NCI-H1436 (cell line): ENCODE measurements around the gene STXBP1.
"Not testable (repeated sequence)": the region's sequence is repeated elsewhere in the genome, so short reads cannot be mapped to it uniquely, and the experiment has no call there.

Experiments
- DNase-seq: peaks from one replicate; lab custom pipeline; 2025; lab: John Stamatoyannopoulos, UW

STXBP1 gene

GRCh38 chr9:127578627-127578951 lies 33.5 kb upstream of the STXBP1 start:
- no peak for DNase-seq

GRCh38 chr9:127578952-127579853 lies 32.9 kb upstream of the STXBP1 start:
- DNase-seq: no peak

GRCh38 chr9:127580366-127580765 lies 31.7 kb upstream of the STXBP1 start:
- DNase-seq: no peak

- DNase-seq: peak; percentile 54
Observed at GRCh38 chr9:127580879-127581475, 31.1 kb upstream of the STXBP1 start.

- DNase-seq: not testable (repeated sequence)
Observed at GRCh38 chr9:127584474-127584805, 27.6 kb upstream of the STXBP1 start.

GRCh38 chr9:127585161-127585819 lies 26.8 kb upstream of the STXBP1 start:
- no peak for DNase-seq

GRCh38 chr9:127586096-127586495 lies 26.0 kb upstream of the STXBP1 start:
- no peak for DNase-seq

- peak; percentile 74 for DNase-seq
Observed at GRCh38 chr9:127586537-127586936, 25.5 kb upstream of the STXBP1 start.

- DNase-seq: no peak
Observed at GRCh38 chr9:127587966-127588365, 24.1 kb upstream of the STXBP1 start.

GRCh38 chr9:127588740-127589506 lies 23.2 kb upstream of the STXBP1 start:
- DNase-seq: no peak

- peak; percentile 40 for DNase-seq
Observed at GRCh38 chr9:127589955-127590370, 22.1 kb upstream of the STXBP1 start.

- DNase-seq: no peak
Observed at GRCh38 chr9:127595611-127596010, 16.5 kb upstream of the STXBP1 start.

GRCh38 chr9:127598839-127599549 lies 13.1 kb upstream of the STXBP1 start:
- peak; percentile 35 for DNase-seq

- no peak for DNase-seq
Observed at GRCh38 chr9:127599550-127599891, 12.6 kb upstream of the STXBP1 start.

GRCh38 chr9:127603226-127603625 lies 8.9 kb upstream of the STXBP1 start:
- no peak for DNase-seq

GRCh38 chr9:127606043-127606442 lies 6.0 kb upstream of the STXBP1 start:
- DNase-seq: no peak

- DNase-seq: peak; percentile 91
Observed at GRCh38 chr9:127608104-127608966, 3.7 kb upstream of the STXBP1 start.

GRCh38 chr9:127611603-127611898 lies 526 bp upstream of the STXBP1 start:
- no peak for DNase-seq

GRCh38 chr9:127612939-127613582 lies 984 bp downstream of the STXBP1 start:
- peak; percentile 37 for DNase-seq

- DNase-seq: no peak
Observed at GRCh38 chr9:127613583-127613954, 1.5 kb downstream of the STXBP1 start.

GRCh38 chr9:127614961-127615360 lies 2.9 kb downstream of the STXBP1 start:
- no peak for DNase-seq
